ENCODE data around the gene SOX9. TPM values are rescaled to one million over a fixed set of nuclear protein-coding genes. Genes with fewer than 3 reads are reported as not detected.

Gene SOX9
- total RNA-seq, 1 donor from 2014 or later = 5.4 TPM

DNA sequence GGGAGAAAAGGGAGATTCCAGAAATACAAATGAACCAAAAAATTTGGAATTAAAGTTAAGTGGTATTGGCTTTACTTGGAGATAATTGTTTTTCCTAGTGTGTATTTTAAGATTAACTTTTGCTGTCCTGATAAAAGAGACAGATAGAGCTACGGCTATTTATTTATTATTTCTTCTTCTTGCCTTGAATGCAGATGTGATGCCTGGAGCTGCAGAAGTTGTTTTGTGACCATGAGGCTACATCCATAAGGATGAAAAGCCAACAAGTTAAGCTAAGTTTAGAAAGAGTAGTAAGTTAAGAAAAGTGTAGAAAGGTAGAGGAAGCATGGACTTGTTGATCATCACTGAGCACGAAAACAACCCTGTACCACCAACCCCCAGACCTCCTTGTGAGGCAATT, 41.7 kb downstream of the SOX9 start:
- H3K4me1 ChIP-seq = no peaks in the 10 kb centered on the region
- TF ChIP-seq, protein P1, sequence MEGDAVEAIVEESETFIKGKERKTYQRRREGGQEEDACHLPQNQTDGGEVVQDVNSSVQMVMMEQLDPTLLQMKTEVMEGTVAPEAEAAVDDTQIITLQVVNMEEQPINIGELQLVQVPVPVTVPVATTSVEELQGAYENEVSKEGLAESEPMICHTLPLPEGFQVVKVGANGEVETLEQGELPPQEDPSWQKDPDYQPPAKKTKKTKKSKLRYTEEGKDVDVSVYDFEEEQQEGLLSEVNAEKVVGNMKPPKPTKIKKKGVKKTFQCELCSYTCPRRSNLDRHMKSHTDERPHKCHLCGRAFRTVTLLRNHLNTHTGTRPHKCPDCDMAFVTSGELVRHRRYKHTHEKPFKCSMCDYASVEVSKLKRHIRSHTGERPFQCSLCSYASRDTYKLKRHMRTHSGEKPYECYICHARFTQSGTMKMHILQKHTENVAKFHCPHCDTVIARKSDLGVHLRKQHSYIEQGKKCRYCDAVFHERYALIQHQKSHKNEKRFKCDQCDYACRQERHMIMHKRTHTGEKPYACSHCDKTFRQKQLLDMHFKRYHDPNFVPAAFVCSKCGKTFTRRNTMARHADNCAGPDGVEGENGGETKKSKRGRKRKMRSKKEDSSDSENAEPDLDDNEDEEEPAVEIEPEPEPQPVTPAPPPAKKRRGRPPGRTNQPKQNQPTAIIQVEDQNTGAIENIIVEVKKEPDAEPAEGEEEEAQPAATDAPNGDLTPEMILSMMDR (IDR thresholded peaks at IDR 0.05) = no peak

DNA sequence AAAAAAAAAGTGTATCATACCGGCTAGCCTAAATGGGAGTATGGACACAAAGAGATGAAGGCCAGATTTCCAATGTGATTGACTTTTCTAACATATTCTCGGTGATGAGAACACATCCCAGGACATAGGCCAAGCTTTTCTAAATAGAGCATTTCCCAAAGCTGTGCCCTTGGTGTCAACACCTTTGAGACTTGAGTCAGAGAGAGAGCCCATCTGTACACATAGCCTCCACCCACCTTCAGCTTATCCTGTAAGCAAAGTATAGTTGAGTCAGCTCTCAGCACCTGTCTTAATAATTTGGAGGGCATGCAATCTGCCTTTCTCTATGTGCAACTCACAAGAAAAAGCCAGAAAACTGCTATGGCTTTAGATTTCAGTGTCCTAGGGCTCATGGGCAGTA, 42.7 kb downstream of the SOX9 start:
- Histone ChIP-seq H3K9me3 (no peaks in the 10 kb centered on the region), H3K36me3 (no peaks in the 10 kb centered on the region), H3K27ac (no peak overlapping the region), H3K4me3 (no peak overlapping the region), H3K27me3 (no peaks in the 10 kb centered on the region), H3K4me1 (no peaks in the 10 kb centered on the region)
- TF ChIP-seq, protein P1 (IDR thresholded peaks at IDR 0.05) = no peak
- intact Hi-C loops (cut with DNase I) = no loop called here
- ATAC-seq (no peak), DNase-seq (no peak)

More for the DNA sequence above, 41.7 kb downstream of the SOX9 start:
- intact Hi-C loops (cut with DNase I) = no loop called here
- Histone ChIP-seq H3K27ac (no peak overlapping the region), H3K9me3 (no peaks in the 10 kb centered on the region), H3K36me3 (no peaks in the 10 kb centered on the region), H3K4me3 (no peak overlapping the region), H3K27me3 (no peaks in the 10 kb centered on the region)
- ATAC-seq (no peak), DNase-seq (no peak)

DNA sequence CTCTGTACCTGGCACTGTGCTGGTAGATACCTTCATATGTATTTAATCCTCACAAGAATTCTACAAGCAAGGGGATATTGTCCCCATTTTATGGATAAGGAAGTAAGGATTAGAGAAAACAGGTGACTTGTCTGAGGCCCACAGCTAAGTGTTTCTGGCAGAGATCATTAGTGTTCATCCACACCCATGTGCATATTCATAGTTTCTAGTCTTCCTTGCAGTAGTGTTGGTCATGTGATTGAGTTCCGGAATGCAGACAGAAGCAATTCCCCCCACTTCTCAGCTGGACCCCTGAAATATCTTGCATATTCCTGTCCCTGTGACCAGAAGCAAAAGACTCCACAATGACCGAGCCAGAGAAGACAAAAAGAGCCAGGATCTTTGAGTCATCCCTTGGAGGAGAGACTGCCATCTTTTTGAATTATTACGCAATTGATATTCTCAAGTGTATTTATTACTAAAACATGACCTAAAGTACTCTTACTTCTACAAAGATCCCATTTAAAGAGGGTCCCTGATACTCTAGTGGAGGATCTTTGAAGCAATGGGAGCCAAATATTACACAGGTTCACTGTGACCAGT, 43.4 kb downstream of the SOX9 start:
- no peak overlapping the region for H3K27ac ChIP-seq
- H3K27me3 ChIP-seq = no peaks in the 10 kb centered on the region
- no peak overlapping the region for H3K4me3 ChIP-seq
- H3K9me3 ChIP-seq = no peaks in the 10 kb centered on the region
- DNase-seq (no peak), ATAC-seq (no peak)
- TF ChIP-seq, protein P1 (IDR thresholded peaks at IDR 0.05) = no peak
- intact Hi-C loops (cut with DNase I) = no loop called here
- no peaks in the 10 kb centered on the region for H3K4me1 ChIP-seq
- no peaks in the 10 kb centered on the region for H3K36me3 ChIP-seq

DNA sequence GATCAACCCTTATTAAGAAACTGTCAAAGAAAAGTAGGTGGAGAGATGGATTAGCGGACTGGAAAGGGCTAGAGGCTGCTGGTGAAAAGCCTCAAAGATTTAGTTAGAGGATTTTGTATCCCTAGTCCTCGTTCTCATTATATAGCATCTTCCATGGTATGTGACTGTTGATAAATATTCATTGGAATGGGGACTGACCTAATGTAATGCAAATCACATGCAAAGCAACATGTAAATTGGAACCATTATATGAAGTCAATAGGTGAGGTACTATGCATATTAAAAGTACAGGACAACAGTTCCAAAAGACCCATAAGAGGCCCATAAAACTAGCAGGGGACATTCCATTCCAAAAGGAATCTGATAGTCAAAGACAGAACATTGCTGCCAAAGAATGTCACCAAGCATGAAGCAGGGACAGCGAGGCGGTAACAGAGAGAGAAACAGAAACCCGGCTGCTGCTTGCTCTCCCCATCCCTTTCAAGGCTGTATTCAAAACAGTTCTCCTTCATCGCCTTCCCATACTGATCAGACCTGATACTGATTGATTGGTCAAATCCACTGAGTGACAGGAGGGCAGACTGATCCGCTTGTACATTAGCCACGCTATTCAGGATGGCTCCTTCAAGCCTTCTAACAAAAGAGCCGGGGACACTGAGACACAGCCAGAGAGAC, 44.5 kb downstream of the SOX9 start:
- TF ChIP-seq, protein P1 (IDR thresholded peaks at IDR 0.05) = no peak
- no peak for DNase-seq
- Histone ChIP-seq H3K4me3 (no peak overlapping the region), H3K27me3 (no peaks in the 10 kb centered on the region), H3K36me3 (no peaks in the 10 kb centered on the region), H3K9me3 (no peaks in the 10 kb centered on the region), H3K27ac (no peak overlapping the region), H3K4me1 (no peaks in the 10 kb centered on the region)
- no peak for ATAC-seq
- intact Hi-C loops (cut with DNase I) = no loop called here

DNA sequence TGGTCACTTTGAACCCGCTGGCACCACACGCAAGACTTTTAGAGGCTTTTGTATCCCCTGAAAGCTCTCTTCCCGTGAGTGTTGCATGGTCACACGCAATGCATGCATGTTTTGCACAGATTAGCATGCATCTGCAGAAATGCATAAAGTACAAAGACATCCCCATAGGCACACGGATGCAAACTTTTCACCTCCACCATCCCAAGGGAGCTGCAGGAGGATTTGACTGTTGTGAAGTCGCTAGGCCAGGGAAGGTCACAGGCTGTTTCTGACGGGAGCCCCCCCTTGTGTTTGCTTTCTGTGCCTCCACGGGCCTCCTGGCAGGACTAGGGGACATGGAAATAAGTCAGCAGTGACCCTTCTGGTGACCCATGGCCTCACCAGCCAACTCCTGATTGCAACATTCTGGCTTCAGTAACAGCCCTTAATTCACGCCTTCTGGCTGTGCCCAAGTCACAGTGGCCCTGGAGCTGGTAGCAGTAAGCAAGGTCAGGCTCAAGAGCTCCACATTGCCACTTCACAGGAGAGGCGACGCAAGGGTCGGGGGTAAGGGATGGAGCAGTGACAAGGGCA, 45.1 kb downstream of the SOX9 start:
- intact Hi-C loops (cut with DNase I) = no loop called here
- H3K9me3 ChIP-seq = no peaks in the 10 kb centered on the region
- ATAC-seq = no peak

More for the DNA sequence above, 45.1 kb downstream of the SOX9 start:
- Histone ChIP-seq H3K4me1 (no peaks in the 10 kb centered on the region), H3K36me3 (no peaks in the 10 kb centered on the region), H3K27ac (no peak overlapping the region), H3K27me3 (no peaks in the 10 kb centered on the region), H3K4me3 (no peak overlapping the region)
- TF ChIP-seq, protein P1 (IDR thresholded peaks at IDR 0.05) = no peak
- DNase-seq = no peak

Data from upper lobe of right lung (tissue), 1 donor.